ENCODE data around the gene CDH20.

The CDH20 gene

GRCh38 chr18:61459896-61460648 is 126.8 kb downstream of the CDH20 start:
- H3K27ac ChIP-seq, result no peak overlapping the region

GRCh38 chr18:61464551-61465142 is 131.4 kb downstream of the CDH20 start:
- no peaks in the 10 kb centered on the region for H4K20me1 ChIP-seq
- no peak overlapping the region for H3K9ac ChIP-seq
- no peak overlapping the region for H3K4me3 ChIP-seq
- no peaks in the 10 kb centered on the region for H3K27me3 ChIP-seq
- peaks cover 3% of the 10 kb centered on the region; the same call in 1 of the 2 replicates for H3K9me3 ChIP-seq
- H3K27ac ChIP-seq, result no peak overlapping the region
- H3K4me2 ChIP-seq, result no peak overlapping the region
- no peak for TF ChIP-seq Cebpa-rat (IDR thresholded peaks at IDR 0.05)
- no peaks in the 10 kb centered on the region for H3K4me1 ChIP-seq
- no peaks in the 10 kb centered on the region for H3K36me3 ChIP-seq

More at GRCh38 chr18:61459896-61460648, 126.8 kb downstream of the CDH20 start:
- Histone ChIP-seq H3K27me3 (no peaks in the 10 kb centered on the region), H3K4me1 (no peaks in the 10 kb centered on the region), H3K9ac (no peak overlapping the region), H3K36me3 (no peaks in the 10 kb centered on the region), H3K4me3 (no peak overlapping the region), H3K9me3 (peaks cover 3% of the 10 kb centered on the region; the same call in 1 of the 2 replicates), H3K4me2 (no peak overlapping the region), H4K20me1 (no peaks in the 10 kb centered on the region)
- no peak for TF ChIP-seq Cebpa-rat (IDR thresholded peaks at IDR 0.05)

- TF ChIP-seq Cebpa-rat (IDR thresholded peaks at IDR 0.05), result no peak
- no peaks in the 10 kb centered on the region for H3K4me1 ChIP-seq
These were observed 133.5 kb downstream of the CDH20 start for GRCh38 chr18:61466736-61467135.

DNA sequence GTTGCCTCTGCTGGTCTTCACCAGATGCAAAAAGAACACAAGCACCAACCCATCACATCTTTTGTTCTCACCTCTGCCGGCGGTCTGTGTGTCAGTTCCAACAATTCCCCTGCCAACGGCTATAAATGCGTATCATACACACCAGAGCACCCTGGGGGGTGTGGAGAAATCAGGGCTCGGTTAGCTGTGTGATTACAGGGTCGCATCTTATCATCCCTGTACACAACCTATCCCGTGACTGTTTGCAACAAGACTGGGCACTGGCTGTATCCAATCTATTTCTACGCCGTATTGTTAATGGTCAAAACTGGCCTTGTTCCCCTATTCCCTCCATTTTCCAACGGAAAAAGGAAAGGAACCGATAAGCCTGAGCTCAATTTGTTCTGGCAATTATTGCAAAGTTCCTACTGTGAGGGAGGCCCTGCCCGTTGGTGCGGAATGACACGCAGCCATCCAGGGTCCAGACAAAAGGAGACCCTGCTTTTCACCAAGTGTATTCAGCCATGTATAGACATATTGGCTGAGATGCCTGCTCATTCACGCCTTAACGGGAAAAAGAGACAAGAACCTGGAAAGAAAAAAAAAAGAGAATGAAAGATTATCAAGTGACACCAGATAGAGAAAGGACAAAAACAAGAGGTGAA is 136.9 kb downstream of the CDH20 start:
- Histone ChIP-seq H3K4me2 (no peak overlapping the region), H3K9ac (no peak overlapping the region), H3K4me3 (no peak overlapping the region), H3K27ac (no peak overlapping the region), H3K9me3 (no peaks in the 10 kb centered on the region), H3K4me1 (no peaks in the 10 kb centered on the region), H4K20me1 (no peaks in the 10 kb centered on the region), H3K36me3 (no peaks in the 10 kb centered on the region), H3K27me3 (no peaks in the 10 kb centered on the region)
- no peak for TF ChIP-seq Cebpa-rat (IDR thresholded peaks at IDR 0.05)

More at GRCh38 chr18:61466736-61467135, 133.5 kb downstream of the CDH20 start:
- H4K20me1 ChIP-seq, result no peaks in the 10 kb centered on the region
- H3K27ac ChIP-seq, result no peak overlapping the region
- H3K27me3 ChIP-seq, result no peaks in the 10 kb centered on the region
- H3K9me3 ChIP-seq, result peaks cover 2% of the 10 kb centered on the region; the same call in 1 of the 2 replicates
- H3K36me3 ChIP-seq, result no peaks in the 10 kb centered on the region
- no peak overlapping the region for H3K4me3 ChIP-seq
- no peak overlapping the region for H3K9ac ChIP-seq
- H3K4me2 ChIP-seq, result no peak overlapping the region

GRCh38 chr18:61471541-61471940 is 138.3 kb downstream of the CDH20 start:
- Histone ChIP-seq H3K9me3 (no peaks in the 10 kb centered on the region), H4K20me1 (no peaks in the 10 kb centered on the region), H3K27ac (no peak overlapping the region)

DNA sequence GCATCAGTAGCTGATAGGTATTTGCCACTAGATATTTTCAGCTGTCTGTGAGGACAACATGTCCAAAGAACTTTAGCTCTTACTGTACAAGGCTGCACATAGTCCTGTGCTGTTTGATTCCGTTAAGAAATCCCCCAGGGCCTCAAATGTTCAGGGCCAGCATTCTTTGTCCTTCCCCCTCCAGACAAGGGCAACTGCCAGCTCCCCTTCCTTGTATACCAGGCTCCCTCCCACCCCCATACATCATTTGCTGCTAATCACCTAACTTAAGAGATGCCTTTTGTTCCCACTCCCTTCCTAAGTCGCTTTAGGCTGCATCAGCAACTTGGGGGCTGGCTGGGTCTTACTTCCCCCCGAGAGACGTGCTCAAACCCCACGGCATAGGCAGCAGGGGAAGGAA is 138.7 kb downstream of the CDH20 start:
- no peak overlapping the region for H3K4me3 ChIP-seq
- no peak overlapping the region for H3K9ac ChIP-seq
- H3K4me2 ChIP-seq, result no peak overlapping the region
- no peaks in the 10 kb centered on the region for H4K20me1 ChIP-seq
- H3K27ac ChIP-seq, result no peak overlapping the region
- H3K9me3 ChIP-seq, result no peaks in the 10 kb centered on the region
- H3K27me3 ChIP-seq, result no peaks in the 10 kb centered on the region
- no peak for TF ChIP-seq Cebpa-rat (IDR thresholded peaks at IDR 0.05)
- H3K4me1 ChIP-seq, result no peaks in the 10 kb centered on the region
- no peaks in the 10 kb centered on the region for H3K36me3 ChIP-seq

More at GRCh38 chr18:61471541-61471940, 138.3 kb downstream of the CDH20 start:
- Histone ChIP-seq H3K4me3 (no peak overlapping the region), H3K9ac (no peak overlapping the region), H3K36me3 (no peaks in the 10 kb centered on the region), H3K4me2 (no peak overlapping the region), H3K27me3 (no peaks in the 10 kb centered on the region), H3K4me1 (no peaks in the 10 kb centered on the region)
- no peak for TF ChIP-seq Cebpa-rat (IDR thresholded peaks at IDR 0.05)

GRCh38 chr18:61474341-61474740 is 141.1 kb downstream of the CDH20 start:
- Histone ChIP-seq H3K4me2 (no peak overlapping the region), H4K20me1 (no peaks in the 10 kb centered on the region), H3K4me3 (no peak overlapping the region), H3K27me3 (no peaks in the 10 kb centered on the region), H3K9ac (no peak overlapping the region), H3K27ac (no peak overlapping the region), H3K4me1 (no peaks in the 10 kb centered on the region), H3K36me3 (no peaks in the 10 kb centered on the region), H3K9me3 (no peaks in the 10 kb centered on the region)
- TF ChIP-seq Cebpa-rat (IDR thresholded peaks at IDR 0.05), result no peak

DNA sequence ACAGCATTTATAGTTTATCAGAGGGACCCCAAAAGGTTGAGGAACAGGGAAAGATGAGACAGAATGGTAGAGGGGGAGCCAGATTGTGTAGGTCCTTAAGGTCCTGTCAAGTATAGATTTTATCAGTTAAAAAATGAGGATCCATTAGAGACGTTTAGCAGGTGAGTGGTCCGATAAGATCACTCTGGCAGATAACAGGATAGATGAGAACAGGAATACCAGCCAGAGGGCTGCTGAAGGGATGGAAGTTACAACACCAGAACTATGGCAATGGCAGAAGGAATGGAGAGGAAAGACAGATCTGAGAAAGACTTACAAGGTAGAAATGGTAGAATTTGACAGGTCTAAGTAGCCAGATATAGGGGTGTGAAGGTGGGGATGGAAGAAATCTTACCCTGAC is 141.7 kb downstream of the CDH20 start:
- Histone ChIP-seq H3K4me2 (no peak overlapping the region), H3K27ac (no peak overlapping the region), H3K27me3 (no peaks in the 10 kb centered on the region), H4K20me1 (no peaks in the 10 kb centered on the region), H3K4me3 (no peak overlapping the region), H3K36me3 (no peaks in the 10 kb centered on the region), H3K4me1 (no peaks in the 10 kb centered on the region), H3K9me3 (no peaks in the 10 kb centered on the region), H3K9ac (no peak overlapping the region)
- no peak for TF ChIP-seq Cebpa-rat (IDR thresholded peaks at IDR 0.05)

DNA sequence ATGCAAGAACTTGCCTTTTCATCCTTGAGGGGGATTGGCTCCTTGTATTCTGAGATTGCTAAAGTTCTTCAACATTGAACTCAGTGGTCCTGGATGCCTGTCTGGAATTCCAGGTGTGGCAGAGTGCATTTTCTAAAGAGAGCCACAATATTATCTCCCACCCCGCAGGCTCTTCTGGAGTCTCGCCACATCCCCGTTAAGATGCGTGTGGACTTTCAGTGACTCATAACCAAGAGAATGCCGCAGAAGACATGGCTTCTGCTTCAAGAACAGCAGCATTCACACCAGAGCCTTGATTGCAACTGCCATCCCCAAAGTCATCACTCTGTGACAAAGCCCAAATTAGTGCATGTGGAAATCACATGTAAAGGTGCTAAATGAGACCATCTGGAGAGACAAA is 142.7 kb downstream of the CDH20 start:
- Histone ChIP-seq H3K9me3 (no peaks in the 10 kb centered on the region), H3K9ac (no peak overlapping the region), H3K4me3 (no peak overlapping the region), H3K4me2 (no peak overlapping the region), H3K27ac (no peak overlapping the region), H3K36me3 (no peaks in the 10 kb centered on the region), H4K20me1 (no peaks in the 10 kb centered on the region), H3K4me1 (no peaks in the 10 kb centered on the region), H3K27me3 (no peaks in the 10 kb centered on the region)
- TF ChIP-seq Cebpa-rat (IDR thresholded peaks at IDR 0.05), result no peak

GRCh38 chr18:61489334-61489733 is 156.1 kb downstream of the CDH20 start:
- TF ChIP-seq Cebpa-rat (IDR thresholded peaks at IDR 0.05), result no peak
- Histone ChIP-seq H3K9ac (no peak overlapping the region), H3K27ac (no peak overlapping the region), H3K4me1 (no peaks in the 10 kb centered on the region), H3K27me3 (no peaks in the 10 kb centered on the region), H3K4me3 (no peak overlapping the region), H3K36me3 (no peaks in the 10 kb centered on the region), H3K4me2 (no peak overlapping the region), H4K20me1 (no peaks in the 10 kb centered on the region), H3K9me3 (no peaks in the 10 kb centered on the region)

Measured in BLaER1 (cell line).